Measurements from ENCODE around the gene GNG8.

GNG8 gene

GRCh38 chr19:46616631-46617322 is 19.2 kb downstream of the GNG8 start:
- TF ChIP-seq GATA2 (IDR thresholded peaks at IDR 0.05; ENCODE audit: low read depth, low read length): no peak
- TF ChIP-seq GATA3 (IDR thresholded peaks at IDR 0.05; ENCODE audit: low read depth, low read length): no peak

GRCh38 chr19:46615966-46616365 is 20.0 kb downstream of the GNG8 start:
- TF ChIP-seq GATA3 (IDR thresholded peaks at IDR 0.05; ENCODE audit: low read depth, low read length) (no peak), GATA2 (IDR thresholded peaks at IDR 0.05; ENCODE audit: low read depth, low read length) (no peak)

- no peak for TF ChIP-seq GATA2 (IDR thresholded peaks at IDR 0.05; ENCODE audit: low read depth, low read length)
These were observed 21.8 kb downstream of the GNG8 start for GRCh38 chr19:46614114-46614722.

GRCh38 chr19:46613525-46613924 is 22.5 kb downstream of the GNG8 start:
- no peak for TF ChIP-seq GATA2 (IDR thresholded peaks at IDR 0.05; ENCODE audit: low read depth, low read length)
- TF ChIP-seq GATA3 (IDR thresholded peaks at IDR 0.05; ENCODE audit: low read depth, low read length): no peak

GRCh38 chr19:46611776-46612175 is 24.2 kb downstream of the GNG8 start:
- no peak for TF ChIP-seq GATA3 (IDR thresholded peaks at IDR 0.05; ENCODE audit: low read depth, low read length)
- TF ChIP-seq GATA2 (IDR thresholded peaks at IDR 0.05; ENCODE audit: low read depth, low read length): no peak

GRCh38 chr19:46610851-46611770 is 24.9 kb downstream of the GNG8 start:
- TF ChIP-seq GATA3 (IDR thresholded peaks at IDR 0.05; ENCODE audit: low read depth, low read length): no peak
- TF ChIP-seq GATA2 (IDR thresholded peaks at IDR 0.05; ENCODE audit: low read depth, low read length): no peak

- TF ChIP-seq GATA3 (IDR thresholded peaks at IDR 0.05; ENCODE audit: low read depth, low read length) (no peak), GATA2 (IDR thresholded peaks at IDR 0.05; ENCODE audit: low read depth, low read length) (no peak)
These were observed 25.6 kb downstream of the GNG8 start for GRCh38 chr19:46610413-46610775.

- no peak for TF ChIP-seq GATA3 (IDR thresholded peaks at IDR 0.05; ENCODE audit: low read depth, low read length)
These were observed 26.2 kb downstream of the GNG8 start for GRCh38 chr19:46609511-46610412.

- TF ChIP-seq GATA2 (IDR thresholded peaks at IDR 0.05; ENCODE audit: low read depth, low read length) (no peak), GATA3 (IDR thresholded peaks at IDR 0.05; ENCODE audit: low read depth, low read length) (no peak)
These were observed 27.2 kb downstream of the GNG8 start for GRCh38 chr19:46608581-46609345.

GRCh38 chr19:46608178-46608577 is 27.8 kb downstream of the GNG8 start:
- no peak for TF ChIP-seq GATA3 (IDR thresholded peaks at IDR 0.05; ENCODE audit: low read depth, low read length)
- no peak for TF ChIP-seq GATA2 (IDR thresholded peaks at IDR 0.05; ENCODE audit: low read depth, low read length)

- TF ChIP-seq GATA2 (IDR thresholded peaks at IDR 0.05; ENCODE audit: low read depth, low read length): no peak
- no peak for TF ChIP-seq GATA3 (IDR thresholded peaks at IDR 0.05; ENCODE audit: low read depth, low read length)
These were observed 28.6 kb downstream of the GNG8 start for GRCh38 chr19:46607448-46607841.

GRCh38 chr19:46606681-46607447 is 29.1 kb downstream of the GNG8 start:
- no peak for TF ChIP-seq GATA3 (IDR thresholded peaks at IDR 0.05; ENCODE audit: low read depth, low read length)
- TF ChIP-seq GATA2 (IDR thresholded peaks at IDR 0.05; ENCODE audit: low read depth, low read length): no peak

Measured in SH-SY5Y (cell line).